Measurements from ENCODE around the gene LRIT1.

GRCh38 chr10:84197643-84198042, 43.7 kb downstream of the LRIT1 start:
- no peak for TF ChIP-seq RFX5 (IDR thresholded peaks at IDR 0.05)
- TF ChIP-seq PHF8 (IDR thresholded peaks at IDR 0.05; ENCODE audit: borderline replicate concordance, low read depth): no peak
- TF ChIP-seq, protein P1, sequence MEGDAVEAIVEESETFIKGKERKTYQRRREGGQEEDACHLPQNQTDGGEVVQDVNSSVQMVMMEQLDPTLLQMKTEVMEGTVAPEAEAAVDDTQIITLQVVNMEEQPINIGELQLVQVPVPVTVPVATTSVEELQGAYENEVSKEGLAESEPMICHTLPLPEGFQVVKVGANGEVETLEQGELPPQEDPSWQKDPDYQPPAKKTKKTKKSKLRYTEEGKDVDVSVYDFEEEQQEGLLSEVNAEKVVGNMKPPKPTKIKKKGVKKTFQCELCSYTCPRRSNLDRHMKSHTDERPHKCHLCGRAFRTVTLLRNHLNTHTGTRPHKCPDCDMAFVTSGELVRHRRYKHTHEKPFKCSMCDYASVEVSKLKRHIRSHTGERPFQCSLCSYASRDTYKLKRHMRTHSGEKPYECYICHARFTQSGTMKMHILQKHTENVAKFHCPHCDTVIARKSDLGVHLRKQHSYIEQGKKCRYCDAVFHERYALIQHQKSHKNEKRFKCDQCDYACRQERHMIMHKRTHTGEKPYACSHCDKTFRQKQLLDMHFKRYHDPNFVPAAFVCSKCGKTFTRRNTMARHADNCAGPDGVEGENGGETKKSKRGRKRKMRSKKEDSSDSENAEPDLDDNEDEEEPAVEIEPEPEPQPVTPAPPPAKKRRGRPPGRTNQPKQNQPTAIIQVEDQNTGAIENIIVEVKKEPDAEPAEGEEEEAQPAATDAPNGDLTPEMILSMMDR (IDR thresholded peaks at IDR 0.05): no peak
- TF ChIP-seq POLR2A (IDR thresholded peaks at IDR 0.05; ENCODE audit: low read length): no peak
- no peak for TF ChIP-seq EP300 (IDR thresholded peaks at IDR 0.05)
- TF ChIP-seq CHD2 (IDR thresholded peaks at IDR 0.05; ENCODE audit: low read length, partially characterized antibody): no peak
- TF ChIP-seq RNF2 (IDR thresholded peaks at IDR 0.05; ENCODE audit: borderline replicate concordance, low read depth): no peak

Data from A549 (cell line).